Neural cell (in vitro differentiated cells): ENCODE results near the gene ADAMTS16. TPM values are rescaled to one million over a fixed set of nuclear protein-coding genes. Genes with fewer than 3 reads are reported as not detected.

Experiments
- H2AFZ ChIP-seq: fragments of 200-600, 300-800 bp; sonication (generic), shearing (Covaris generic); 2 replicates; pipeline ENCODE4 v1.6.0; 2014; ENCODE audit warnings: low read depth, mild to moderate bottlenecking, antibody characterized with exemption, low read length, moderate library complexity
- H3F3A ChIP-seq: fragments of 200-600 bp; shearing (Covaris generic); 2 replicates; pipeline ENCODE4 v1.6.1; 2016; ENCODE audit warnings: mild to moderate bottlenecking, moderate library complexity, mixed read lengths, antibody characterized with exemption, low read length; ENCODE audit not compliant: insufficient read depth, poor library complexity, severe bottlenecking
- H3K27ac ChIP-seq: fragments of 200-600, 300-800 bp; sonication (generic), shearing (Covaris generic); 2 replicates; pipeline ENCODE4 v1.5.1; 2014; ENCODE audit warnings: mild to moderate bottlenecking, low read length, moderate library complexity
- H3K27me3 ChIP-seq: fragments of 300-800, 200-600 bp; sonication (generic), shearing (Covaris generic); 2 replicates; pipeline ENCODE4 v1.6.0; 2014; ENCODE audit warnings: mild to moderate bottlenecking, low read depth, low read length, moderate library complexity; ENCODE audit not compliant: insufficient read depth
- H3K36me3 ChIP-seq: fragments of 300-800, 200-600 bp; sonication (generic), shearing (Covaris generic); 2 replicates; pipeline ENCODE4 v1.5.1; 2014; ENCODE audit warnings: mild to moderate bottlenecking, antibody characterized with exemption, low read length, moderate library complexity; ENCODE audit not compliant: insufficient read depth
- H3K4me2 ChIP-seq: fragments of 300-800, 200-600 bp; sonication (generic), shearing (Covaris generic); 2 replicates; pipeline ENCODE4 v1.6.0; 2014; ENCODE audit warnings: mild to moderate bottlenecking, low read length
- H3K4me3 ChIP-seq: fragments of 300-800, 200-600 bp; sonication (generic), shearing (Covaris generic); 2 replicates; pipeline ENCODE4 v1.5.1; 2014; ENCODE audit warnings: mild to moderate bottlenecking, low read length, moderate library complexity
- H3K79me2 ChIP-seq: fragments of 200-600 bp; shearing (Covaris generic); replicated peaks from 2 replicates; pipeline ENCODE4 v1.6.0; 2014; ENCODE audit warnings: mild to moderate bottlenecking, low read length, moderate library complexity; ENCODE audit not compliant: insufficient read depth
- H3K9ac ChIP-seq: fragments of 300-800, 200-600 bp; sonication (generic), shearing (Covaris generic); 2 replicates; pipeline ENCODE4 v1.6.1; 2016; ENCODE audit warnings: mild to moderate bottlenecking, low read length, mixed read lengths
- H3K9me2 ChIP-seq: fragments of 200-600 bp; shearing (Covaris generic); 2 replicates; pipeline ENCODE4 v1.6.1; 2016; ENCODE audit warnings: mild to moderate bottlenecking, low read length, mixed read lengths; ENCODE audit not compliant: insufficient read depth
- H3K9me3 ChIP-seq: fragments of 200-600, 300-800 bp; sonication (generic), shearing (Covaris generic); 2 replicates; pipeline ENCODE4 v1.6.1; 2016; ENCODE audit warnings: mild to moderate bottlenecking, mixed run types, low read length, moderate library complexity, mixed read lengths
- H4K20me1 ChIP-seq: fragments of 200-600 bp; shearing (Covaris generic); 2 replicates; pipeline ENCODE4 v1.6.1; 2016; ENCODE audit warnings: mild to moderate bottlenecking, mixed run types; ENCODE audit not compliant: insufficient read depth
- CTCF ChIP-seq: fragments of 450-650 bp; IDR thresholded peaks from 2 replicates; pipeline ENCODE4 v1.5.1; 2014; ENCODE audit warnings: antibody characterized with exemption, mild to moderate bottlenecking, moderate library complexity; ENCODE audit not compliant: poor library complexity, severe bottlenecking
- EP300 ChIP-seq: fragments of 450-650 bp; conservative IDR thresholded peaks from 2 replicates; pipeline ENCODE4 v1.6.1; 2014; ENCODE audit warnings: antibody characterized with exemption, mild to moderate bottlenecking, moderate library complexity; ENCODE audit not compliant: poor library complexity, severe bottlenecking
- MXI1 ChIP-seq: fragments of 450-650 bp; conservative IDR thresholded peaks from 2 replicates; pipeline ENCODE4 v1.6.1; 2014; ENCODE audit warnings: antibody characterized with exemption, mild to moderate bottlenecking; ENCODE audit not compliant: poor library complexity, severe bottlenecking
- POLR2AphosphoS5 ChIP-seq: IDR thresholded peaks from 2 replicates; pipeline ENCODE4 v1.6.1; 2012
- RAD21 ChIP-seq: fragments of 450-650 bp; conservative IDR thresholded peaks from 2 replicates; pipeline ENCODE4 v1.6.1; 2014; ENCODE audit warnings: antibody characterized with exemption, mild to moderate bottlenecking, moderate library complexity
- REST ChIP-seq: IDR thresholded peaks from 2 replicates; pipeline ENCODE4 v1.6.1; 2012; ENCODE audit warnings: borderline replicate concordance
- TAF1 ChIP-seq: IDR thresholded peaks from 2 replicates; pipeline ENCODE4 v1.6.1; 2012; ENCODE audit warnings: low read depth
- polyA plus RNA-seq: library from polyadenylated mRNA; depleted of rRNA; stranded (reverse); fragments of >200 nt; gene quantifications from 2 replicates; pipeline ENCODE4 v1.2.3, GENCODE V29; 2014

Gene ADAMTS16
- polyA plus RNA-seq, 1 donor from 2014 or later = 1.3 TPM

- H3K79me2 ChIP-seq = no peaks in the 10 kb centered on the region
- H3K27ac ChIP-seq = no peak overlapping the region
- H3F3A ChIP-seq = no peaks in the 10 kb centered on the region
- no peak overlapping the region for H2AFZ ChIP-seq
- no peak overlapping the region for H3K9ac ChIP-seq
- no peaks in the 10 kb centered on the region for H3K9me2 ChIP-seq
- no peaks in the 10 kb centered on the region for H3K36me3 ChIP-seq
- H3K27me3 ChIP-seq = no peaks in the 10 kb centered on the region
- H3K9me3 ChIP-seq = no peaks in the 10 kb centered on the region
- no peak overlapping the region for H3K4me2 ChIP-seq
- H3K4me3 ChIP-seq = no peak overlapping the region
- no peak for TF ChIP-seq MXI1
- no peak for TF ChIP-seq REST
- no peak for TF ChIP-seq CTCF
- H4K20me1 ChIP-seq = no peaks in the 10 kb centered on the region
Observed at GRCh38 chr5:5169466-5169865, 29.3 kb downstream of the ADAMTS16 start.

GRCh38 chr5:5178136-5178535 lies 38.0 kb downstream of the ADAMTS16 start:
- Histone ChIP-seq H3K27ac (no peak overlapping the region), H3K9me2 (no peaks in the 10 kb centered on the region), H3K79me2 (no peaks in the 10 kb centered on the region), H3K9me3 (no peaks in the 10 kb centered on the region), H4K20me1 (no peaks in the 10 kb centered on the region), H2AFZ (no peak overlapping the region), H3K27me3 (no peaks in the 10 kb centered on the region), H3K4me3 (no peak overlapping the region), H3F3A (no peaks in the 10 kb centered on the region), H3K9ac (no peak overlapping the region), H3K36me3 (no peaks in the 10 kb centered on the region), H3K4me2 (no peak overlapping the region)
- no peak for TF ChIP-seq REST
- TF ChIP-seq CTCF = no peak
- no peak for TF ChIP-seq TAF1
- no peak for TF ChIP-seq RAD21
- no peak for TF ChIP-seq POLR2AphosphoS5
- no peak for TF ChIP-seq EP300
- no peak for TF ChIP-seq MXI1
